ENCODE data around the gene LHFPL2.

LHFPL2 gene

DNA sequence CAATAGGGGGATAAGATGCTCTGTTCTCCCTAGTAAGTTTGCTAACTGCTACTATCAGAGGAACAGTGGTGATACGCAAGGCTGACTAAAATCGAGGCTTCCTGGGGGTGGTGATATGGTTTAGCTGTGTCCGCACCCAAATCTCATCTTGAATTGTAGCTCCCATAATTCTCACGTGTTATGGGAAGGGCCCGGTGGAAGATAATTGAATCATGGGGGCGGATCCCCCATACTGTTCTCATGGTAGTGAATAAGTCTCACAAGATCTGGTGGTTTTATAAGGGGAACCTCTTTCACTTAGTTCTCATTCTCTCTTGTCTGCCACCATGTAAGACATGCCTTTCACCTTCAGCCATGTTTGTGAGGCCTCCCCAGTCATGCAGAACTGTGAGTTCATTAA lies 135.1 kb downstream of the LHFPL2 start:
- no peak overlapping the region for H3K27ac ChIP-seq
- TF ChIP-seq, protein P1, sequence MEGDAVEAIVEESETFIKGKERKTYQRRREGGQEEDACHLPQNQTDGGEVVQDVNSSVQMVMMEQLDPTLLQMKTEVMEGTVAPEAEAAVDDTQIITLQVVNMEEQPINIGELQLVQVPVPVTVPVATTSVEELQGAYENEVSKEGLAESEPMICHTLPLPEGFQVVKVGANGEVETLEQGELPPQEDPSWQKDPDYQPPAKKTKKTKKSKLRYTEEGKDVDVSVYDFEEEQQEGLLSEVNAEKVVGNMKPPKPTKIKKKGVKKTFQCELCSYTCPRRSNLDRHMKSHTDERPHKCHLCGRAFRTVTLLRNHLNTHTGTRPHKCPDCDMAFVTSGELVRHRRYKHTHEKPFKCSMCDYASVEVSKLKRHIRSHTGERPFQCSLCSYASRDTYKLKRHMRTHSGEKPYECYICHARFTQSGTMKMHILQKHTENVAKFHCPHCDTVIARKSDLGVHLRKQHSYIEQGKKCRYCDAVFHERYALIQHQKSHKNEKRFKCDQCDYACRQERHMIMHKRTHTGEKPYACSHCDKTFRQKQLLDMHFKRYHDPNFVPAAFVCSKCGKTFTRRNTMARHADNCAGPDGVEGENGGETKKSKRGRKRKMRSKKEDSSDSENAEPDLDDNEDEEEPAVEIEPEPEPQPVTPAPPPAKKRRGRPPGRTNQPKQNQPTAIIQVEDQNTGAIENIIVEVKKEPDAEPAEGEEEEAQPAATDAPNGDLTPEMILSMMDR (conservative IDR thresholded peaks at IDR 0.05) = no peak

GRCh38 chr5:78512435-78512834 lies 136.1 kb downstream of the LHFPL2 start:
- TF ChIP-seq, protein P1 (conservative IDR thresholded peaks at IDR 0.05) = no peak
- H3K27ac ChIP-seq = no peak overlapping the region

DNA sequence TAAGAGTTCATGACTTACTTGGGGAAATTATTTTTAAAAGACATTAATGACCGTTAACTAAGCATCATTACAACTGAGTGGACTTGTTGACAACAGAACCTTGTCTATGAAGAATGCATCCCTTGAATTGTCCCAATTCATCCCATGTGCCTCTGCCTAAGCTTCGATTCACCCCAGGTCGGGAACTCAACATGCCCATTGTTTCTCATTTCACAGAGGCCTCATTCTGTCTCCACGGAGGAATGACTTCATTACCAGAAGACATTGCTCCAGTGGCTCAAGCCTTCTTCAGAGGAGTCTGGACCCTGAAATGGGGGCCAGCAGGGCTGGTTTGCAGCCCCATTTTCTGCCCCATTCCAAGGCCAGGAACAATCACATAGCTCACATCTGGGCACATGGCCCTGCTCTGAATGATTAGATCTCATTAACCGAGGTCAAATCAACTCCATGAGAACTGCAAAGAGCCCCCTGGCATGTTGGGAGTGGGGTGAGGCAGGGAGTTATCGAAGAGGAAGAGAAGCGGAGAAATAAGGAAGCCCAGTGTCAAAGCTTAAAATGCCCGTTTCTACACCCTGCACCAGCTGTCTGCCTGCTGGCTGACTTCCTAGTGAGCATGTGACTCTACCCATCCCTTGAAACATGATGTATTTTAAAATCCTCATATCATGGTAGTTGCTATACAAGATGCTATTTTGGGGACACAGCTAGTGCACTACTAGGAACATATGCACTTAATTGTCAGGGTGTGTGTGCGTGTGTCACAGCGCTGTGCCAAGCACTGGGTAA lies 137.3 kb downstream of the LHFPL2 start:
- TF ChIP-seq, protein P1 (conservative IDR thresholded peaks at IDR 0.05) = no peak
- H3K27ac ChIP-seq = no peak overlapping the region

DNA sequence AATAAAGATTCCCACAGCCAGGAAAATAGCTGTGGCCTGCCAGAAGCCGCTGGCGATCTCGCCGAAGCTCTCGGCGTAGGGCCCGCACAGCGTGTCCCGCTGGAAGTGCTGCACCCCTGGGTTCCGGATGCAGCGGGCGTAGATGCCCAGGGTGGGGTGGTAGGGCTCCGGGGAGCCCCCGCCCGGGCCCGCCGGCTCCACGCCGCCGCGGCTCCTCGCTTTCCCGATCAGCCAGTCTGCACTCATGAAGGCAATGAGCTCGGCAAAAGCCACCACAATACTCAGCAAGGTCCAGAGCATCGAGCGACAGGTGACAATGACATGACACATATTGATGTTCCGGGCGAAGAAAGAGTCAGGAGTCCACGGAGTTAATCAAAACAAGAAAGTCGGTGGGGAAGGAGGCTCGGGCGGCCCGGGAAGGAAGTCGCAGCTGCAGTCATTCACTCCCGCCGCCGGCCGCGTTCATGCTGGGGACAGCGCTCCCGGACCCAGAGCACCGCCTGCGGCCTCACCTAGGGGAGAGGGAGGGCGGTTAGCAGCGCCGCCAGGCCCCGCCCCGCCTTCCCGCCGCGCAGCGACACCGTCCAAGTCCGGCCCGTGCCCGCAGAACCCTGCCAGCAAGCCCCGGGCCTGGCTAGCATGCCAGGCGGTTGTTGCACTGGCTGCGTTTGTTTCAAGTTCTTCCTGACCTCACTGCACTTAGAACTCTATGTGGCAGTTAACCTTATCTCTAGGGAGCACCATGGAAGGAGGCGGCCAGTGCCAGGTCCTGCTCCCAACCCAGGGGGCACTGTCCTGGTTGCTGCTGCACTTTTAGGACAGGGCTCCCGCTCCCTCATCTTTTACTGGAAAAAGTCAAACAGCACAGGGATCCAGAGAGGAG lies 138.4 kb downstream of the LHFPL2 start:
- TF ChIP-seq, protein P1 (conservative IDR thresholded peaks at IDR 0.05) = no peak; the same call in 1 of the 2 replicates
- H3K27ac ChIP-seq = peak overlapping the region; percentile 38

DNA sequence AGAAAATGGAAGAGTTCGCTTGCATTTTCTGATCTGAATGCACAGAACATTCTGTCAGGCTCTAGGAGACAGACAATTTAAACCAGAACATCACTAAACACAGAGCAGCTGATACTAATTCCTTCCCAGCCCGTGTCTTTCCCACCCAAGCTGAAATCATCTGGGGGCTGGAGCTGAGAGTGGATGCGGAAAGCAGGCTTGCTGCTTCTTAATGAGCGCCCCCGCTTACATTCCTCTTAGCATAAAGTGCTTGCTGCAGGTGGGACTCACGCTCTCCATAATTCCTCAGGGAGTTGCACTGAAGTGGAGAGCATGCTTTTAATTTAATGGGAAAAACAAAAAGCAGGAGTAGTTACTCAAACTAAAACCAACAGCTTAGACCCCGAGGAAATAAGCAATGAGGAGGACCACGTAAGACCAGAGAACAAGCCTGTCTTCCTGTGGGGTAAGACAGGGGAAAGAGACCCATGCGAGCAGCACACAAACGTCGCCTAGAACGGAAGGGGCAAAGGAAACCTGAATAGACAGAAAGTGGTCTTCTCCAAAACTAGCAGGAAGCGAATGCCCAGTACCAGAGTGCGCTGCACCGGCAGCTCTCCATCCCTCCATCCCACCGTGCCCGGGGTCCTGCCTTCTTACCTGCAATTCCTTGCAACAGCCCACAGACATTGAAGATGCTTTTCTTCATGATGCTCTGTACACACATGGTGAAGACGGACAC lies 139.3 kb downstream of the LHFPL2 start:
- peak overlapping the region; percentile 38; the same call in 1 of the 2 replicates for H3K27ac ChIP-seq
- TF ChIP-seq, protein P1 (conservative IDR thresholded peaks at IDR 0.05) = no peak

DNA sequence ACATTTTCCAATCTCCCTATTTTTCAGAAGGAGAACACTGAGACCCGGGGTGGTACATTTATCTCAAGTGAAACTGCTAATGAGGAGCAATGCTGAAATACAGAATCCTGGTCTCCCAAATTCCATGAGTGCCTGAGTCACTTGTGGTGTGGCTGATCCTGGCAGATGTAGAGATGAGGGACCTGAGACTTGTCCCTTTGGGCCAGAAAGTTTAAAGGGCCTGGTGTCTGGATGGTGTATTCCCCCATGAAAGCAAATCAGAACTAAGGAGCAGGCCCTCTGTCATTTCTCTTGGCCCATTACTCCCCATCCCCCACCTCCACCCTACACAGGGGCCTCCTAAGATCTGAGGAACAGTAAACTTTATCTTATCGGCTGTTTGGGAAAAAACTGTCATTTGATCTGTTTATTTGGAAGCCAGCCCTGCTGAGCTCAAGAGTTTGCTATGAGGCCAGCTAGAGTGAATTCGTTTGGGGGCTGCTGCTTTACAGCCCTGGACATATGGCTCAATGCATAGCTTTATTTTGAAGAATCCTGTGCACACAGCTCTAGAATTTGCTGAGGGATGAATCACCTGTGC lies 140.3 kb downstream of the LHFPL2 start:
- TF ChIP-seq, protein P1 (conservative IDR thresholded peaks at IDR 0.05) = no peak
- H3K27ac ChIP-seq = no peak overlapping the region

Measured in VCaP (cell line).